ENCODE data around the gene ABCA1. TPM values are rescaled to one million over a fixed set of nuclear protein-coding genes. Genes with fewer than 3 reads are reported as not detected.
A peak's percentile ranks its signal among the peaks of the same experiment; 100 is the strongest.
"Not testable (repeated sequence)": the region's sequence is repeated elsewhere in the genome, so short reads cannot be mapped to it uniquely, and the experiment has no call there.

ABCA1 gene
- total RNA-seq, 2 donors from 2014 or later = 23.5 to 32.9 TPM

GRCh38 chr9:104958751-104959150, 30.8 kb upstream of the ABCA1 start:
- no peak for DNase-seq (ENCODE audit: low spot score)
- intact Hi-C loops (cut with DNase I) = loop anchor here in 1 of 2 donors (2.0 kb wide), 1 partner anchor 264 kb away; no protein-coding TSS in a partner anchor

GRCh38 chr9:104958006-104958405, 30.1 kb upstream of the ABCA1 start:
- intact Hi-C loops (cut with DNase I) = loop anchor here in 1 of 2 donors (2.0 kb wide), 1 partner anchor 265 kb away; no protein-coding TSS in a partner anchor
- not testable (repeated sequence) for DNase-seq (ENCODE audit: low spot score)

GRCh38 chr9:104951487-104951886, 23.5 kb upstream of the ABCA1 start:
- DNase-seq (ENCODE audit: low spot score) = no peak
- intact Hi-C loops (cut with DNase I) = no loop called here

GRCh38 chr9:104950838-104951237, 22.9 kb upstream of the ABCA1 start:
- intact Hi-C loops (cut with DNase I) = no loop called here
- DNase-seq (ENCODE audit: low spot score) = no peak

- intact Hi-C loops (cut with DNase I) = no loop called here
- no peak for DNase-seq (ENCODE audit: low spot score)
Observed at GRCh38 chr9:104948277-104948676, 20.3 kb upstream of the ABCA1 start.

GRCh38 chr9:104944871-104945270, 16.9 kb upstream of the ABCA1 start:
- DNase-seq (ENCODE audit: low spot score) = no peak
- intact Hi-C loops (cut with DNase I) = no loop called here

- DNase-seq (ENCODE audit: low spot score) = no peak
- intact Hi-C loops (cut with DNase I) = no loop called here
Observed at GRCh38 chr9:104944356-104944755, 16.4 kb upstream of the ABCA1 start.

GRCh38 chr9:104941597-104941996, 13.6 kb upstream of the ABCA1 start:
- no peak for DNase-seq (ENCODE audit: low spot score)
- intact Hi-C loops (cut with DNase I) = no loop called here

GRCh38 chr9:104936291-104936690, 8.3 kb upstream of the ABCA1 start:
- no peak for DNase-seq (ENCODE audit: low spot score)
- intact Hi-C loops (cut with DNase I) = loop anchor here in 1 of 2 donors (1.0 kb wide), 1 partner anchor 21 kb away; no protein-coding TSS in a partner anchor

GRCh38 chr9:104935501-104935810, 7.5 kb upstream of the ABCA1 start:
- peak; percentile 84 for DNase-seq (ENCODE audit: low spot score)
- intact Hi-C loops (cut with DNase I) = not testable (repeated sequence)

- DNase-seq (ENCODE audit: low spot score) = no peak
- intact Hi-C loops (cut with DNase I) = loop anchor here in 1 of 2 donors (5.0 kb wide), 1 partner anchor 32 kb away; no protein-coding TSS in a partner anchor
Observed at GRCh38 chr9:104934691-104935500, 6.9 kb upstream of the ABCA1 start.

- DNase-seq (ENCODE audit: low spot score) = not testable (repeated sequence)
- intact Hi-C loops (cut with DNase I) = loop anchor here in 1 of 2 donors (5.0 kb wide), 1 partner anchor 34 kb away; no protein-coding TSS in a partner anchor
Observed at GRCh38 chr9:104933091-104933490, 5.1 kb upstream of the ABCA1 start.

GRCh38 chr9:104931256-104931655, 3.3 kb upstream of the ABCA1 start:
- no peak for DNase-seq (ENCODE audit: low spot score)
- intact Hi-C loops (cut with DNase I) = loop anchor here in 1 of 2 donors (5.0 kb wide), 1 partner anchor 36 kb away; no protein-coding TSS in a partner anchor

GRCh38 chr9:104927216-104927911, 591 bp downstream of the ABCA1 start:
- DNase-seq (ENCODE audit: low spot score) = peak; percentile 81
- intact Hi-C loops (cut with DNase I) = loop anchor here (5.0 to 10.0 kb wide), 6 partner anchors 60 to 487 kb away; no protein-coding TSS in a partner anchor

- no peak for DNase-seq (ENCODE audit: low spot score)
Observed at GRCh38 chr9:104923740-104924139, 4.2 kb downstream of the ABCA1 start.

GRCh38 chr9:104923289-104923688, 4.7 kb downstream of the ABCA1 start:
- DNase-seq (ENCODE audit: low spot score) = no peak
- intact Hi-C loops (cut with DNase I) = loop anchor here (10.0 kb wide), 3 partner anchors 58 to 492 kb away; no protein-coding TSS in a partner anchor

More at GRCh38 chr9:104923740-104924139, 4.2 kb downstream of the ABCA1 start:
- intact Hi-C loops (cut with DNase I) = loop anchor here (10.0 kb wide), 3 partner anchors 59 to 491 kb away; no protein-coding TSS in a partner anchor

GRCh38 chr9:104922748-104923147, 5.2 kb downstream of the ABCA1 start:
- intact Hi-C loops (cut with DNase I) = loop anchor here (10.0 kb wide), 3 partner anchors 58 to 492 kb away; no protein-coding TSS in a partner anchor
- not testable (repeated sequence) for DNase-seq (ENCODE audit: low spot score)

- intact Hi-C loops (cut with DNase I) = loop anchor here (10.0 kb wide), 3 partner anchors 56 to 494 kb away; no protein-coding TSS in a partner anchor
- no peak for DNase-seq (ENCODE audit: low spot score)
Observed at GRCh38 chr9:104921067-104921741, 6.8 kb downstream of the ABCA1 start.

- intact Hi-C loops (cut with DNase I) = no loop called here
- DNase-seq (ENCODE audit: low spot score) = no peak
Observed at GRCh38 chr9:104915753-104916152, 12.2 kb downstream of the ABCA1 start.

All from posterior vena cava (tissue), 2 donors.